PFSK-1 (cell line): Measurements from ENCODE around the gene MARCHF10.
A peak's percentile ranks its signal among the peaks of the same experiment; 100 is the strongest.

Experiments used
- FOXP2 ChIP-seq: optimal IDR thresholded peaks from 2 replicates; pipeline ENCODE3; 2011; ENCODE audit warnings: borderline replicate concordance, control low read depth, inconsistent platforms; ENCODE audit not compliant: insufficient read depth; ENCODE audit errors: extremely low read length, extremely low read depth
- POLR2AphosphoS5 ChIP-seq: IDR thresholded peaks from 2 replicates; pipeline ENCODE4 v1.6.1; 2012; ENCODE audit warnings: low read depth, mild to moderate bottlenecking, control low read depth, low read length, moderate library complexity
- REST ChIP-seq, 2 experiments: IDR thresholded peaks; 2 replicates each; pipeline versions ENCODE4 v1.6.1 to v1.8.0; 2011 to 2012; ENCODE audit warnings: low read depth in 2 of 2, low read length in 2 of 2, control low read depth in 1 of 2, inconsistent platforms in 1 of 2, mild to moderate bottlenecking in 1 of 2, moderate library complexity in 1 of 2; ENCODE audit not compliant: insufficient read depth in 1 of 2
- SIN3A ChIP-seq: IDR thresholded peaks from 2 replicates; pipeline ENCODE4 v1.6.1; 2012; ENCODE audit warnings: mild to moderate bottlenecking, low read length, moderate library complexity, borderline replicate concordance; ENCODE audit not compliant: insufficient read depth
- TAF1 ChIP-seq: IDR thresholded peaks from 2 replicates; pipeline ENCODE4 v1.6.1; 2012; ENCODE audit warnings: low read length, control low read depth, borderline replicate concordance; ENCODE audit not compliant: insufficient read depth

The MARCHF10 gene

GRCh38 chr17:62792447-62792800, 15.7 kb downstream of the MARCHF10 start:
- TF ChIP-seq FOXP2 (no peak), POLR2AphosphoS5 (no peak), REST (IDR thresholded peaks at IDR 0.05; ENCODE audit: insufficient read depth in 1 of 2, low read depth in 2 of 2, low read length in 2 of 2) (no peak), SIN3A (no peak), TAF1 (no peak)

GRCh38 chr17:62791767-62792446, 16.2 kb downstream of the MARCHF10 start:
- TF ChIP-seq FOXP2 = peak; percentile 74
- no peak for TF ChIP-seq REST (IDR thresholded peaks at IDR 0.05; ENCODE audit: insufficient read depth in 1 of 2, low read depth in 2 of 2, low read length in 2 of 2)
- TF ChIP-seq SIN3A = no peak

- TF ChIP-seq POLR2AphosphoS5 = no peak
- no peak for TF ChIP-seq SIN3A
- no peak for TF ChIP-seq REST (IDR thresholded peaks at IDR 0.05; ENCODE audit: insufficient read depth in 1 of 2, low read depth in 2 of 2, low read length in 2 of 2)
- no peak for TF ChIP-seq TAF1
- no peak for TF ChIP-seq FOXP2
Measured at GRCh38 chr17:62791235-62791734, 16.8 kb downstream of the MARCHF10 start.

- TF ChIP-seq SIN3A = no peak
Measured at GRCh38 chr17:62790564-62790986, 17.5 kb downstream of the MARCHF10 start.

- TF ChIP-seq REST (IDR thresholded peaks at IDR 0.05; ENCODE audit: insufficient read depth in 1 of 2, low read depth in 2 of 2, low read length in 2 of 2) (no peak), SIN3A (no peak), POLR2AphosphoS5 (no peak), TAF1 (no peak)
Measured at GRCh38 chr17:62787366-62787765, 20.7 kb downstream of the MARCHF10 start.
